NT2/D1 (cell line): ENCODE measurements around the gene KRTCAP2.

ENCODE experiments used
- SUZ12 ChIP-seq: IDR thresholded peaks from 2 replicates; pipeline ENCODE4 v1.6.1; 2011; ENCODE audit not compliant: insufficient read length, insufficient read depth; ENCODE audit errors: extremely low read depth
- YY1 ChIP-seq: IDR thresholded peaks from 2 replicates; pipeline ENCODE4 v1.6.1; 2011; ENCODE audit not compliant: insufficient read length, insufficient read depth
- ZNF274 ChIP-seq: IDR thresholded peaks from 2 replicates; pipeline ENCODE4 v1.6.1; 2011; ENCODE audit warnings: mild to moderate bottlenecking, low read depth, low read length

GRCh38 chr1:155186067-155186793, 13.1 kb upstream of the KRTCAP2 start:
- no peak for TF ChIP-seq SUZ12
- no peak for TF ChIP-seq YY1
- TF ChIP-seq ZNF274, result no peak
